Measurements from ENCODE around the gene NDUFB8.

The NDUFB8 gene

DNA sequence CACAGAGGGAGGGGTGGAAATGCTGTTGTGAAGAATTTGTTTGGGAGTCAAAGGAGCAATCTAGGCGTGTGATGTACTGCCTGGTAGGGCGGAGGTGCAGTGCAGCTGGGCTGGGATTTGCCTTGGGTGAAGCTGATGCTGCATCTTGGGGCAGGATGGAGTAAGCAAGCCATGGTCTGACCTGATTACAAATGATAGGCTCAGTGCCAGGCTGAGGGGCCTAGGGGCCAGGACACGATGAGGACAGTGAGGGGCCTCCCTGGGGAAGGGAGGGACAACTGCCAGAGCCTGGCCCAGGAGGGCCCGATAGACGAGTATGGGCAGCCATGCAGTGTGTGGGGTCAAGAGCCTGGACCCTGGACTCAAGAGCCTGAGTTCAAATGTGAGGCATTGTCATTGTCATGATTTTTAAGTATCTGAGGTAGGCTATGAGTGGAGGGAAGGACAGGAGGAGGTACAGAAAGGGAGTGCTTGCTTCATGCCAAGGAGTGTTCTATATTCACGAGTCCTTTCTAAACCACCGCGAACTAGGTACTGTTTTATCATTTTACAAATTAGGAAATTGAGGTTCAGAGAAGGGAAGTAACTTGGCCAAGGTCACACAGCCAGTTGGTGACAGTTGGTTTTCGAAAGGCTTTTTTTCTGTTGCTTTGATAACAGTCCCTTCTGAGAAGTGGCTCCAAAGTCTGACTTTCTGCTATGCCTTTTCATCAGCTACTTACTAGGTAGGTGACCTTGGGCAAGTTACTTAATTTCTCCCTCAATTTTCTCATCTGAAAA lies 35.7 kb upstream of the NDUFB8 start:
- H3K27ac ChIP-seq (ENCODE audit: extremely low read depth, low read depth, low read length): no peak overlapping the region
- H3K4me1 ChIP-seq (ENCODE audit: control insufficient read depth, insufficient read depth, low read length): no peaks in the 10 kb centered on the region
- H3K9me3 ChIP-seq (ENCODE audit: control insufficient read depth, insufficient read depth, low read depth, low read length): no peaks in the 10 kb centered on the region
- POLR2A ChIA-PET: no interaction called here
- TF ChIP-seq ZNF121 (tag by site-specific recombination; IDR thresholded peaks at IDR 0.05) (no peak), ZNF148 (tag by site-specific recombination; IDR thresholded peaks at IDR 0.05; ENCODE audit: borderline replicate concordance) (no peak), ZNF394 (tag by site-specific recombination; IDR thresholded peaks at IDR 0.05; ENCODE audit: borderline replicate concordance) (no peak), ZNF571 (tag by site-specific recombination; IDR thresholded peaks at IDR 0.05) (no peak), ZNF843 (tag by site-specific recombination; IDR thresholded peaks at IDR 0.05) (no peak), ZBTB20 (tag by site-specific recombination; IDR thresholded peaks at IDR 0.05) (no peak), ZNF248 (tag by site-specific recombination; IDR thresholded peaks at IDR 0.05) (no peak)
- TF ChIP-seq, protein P1, sequence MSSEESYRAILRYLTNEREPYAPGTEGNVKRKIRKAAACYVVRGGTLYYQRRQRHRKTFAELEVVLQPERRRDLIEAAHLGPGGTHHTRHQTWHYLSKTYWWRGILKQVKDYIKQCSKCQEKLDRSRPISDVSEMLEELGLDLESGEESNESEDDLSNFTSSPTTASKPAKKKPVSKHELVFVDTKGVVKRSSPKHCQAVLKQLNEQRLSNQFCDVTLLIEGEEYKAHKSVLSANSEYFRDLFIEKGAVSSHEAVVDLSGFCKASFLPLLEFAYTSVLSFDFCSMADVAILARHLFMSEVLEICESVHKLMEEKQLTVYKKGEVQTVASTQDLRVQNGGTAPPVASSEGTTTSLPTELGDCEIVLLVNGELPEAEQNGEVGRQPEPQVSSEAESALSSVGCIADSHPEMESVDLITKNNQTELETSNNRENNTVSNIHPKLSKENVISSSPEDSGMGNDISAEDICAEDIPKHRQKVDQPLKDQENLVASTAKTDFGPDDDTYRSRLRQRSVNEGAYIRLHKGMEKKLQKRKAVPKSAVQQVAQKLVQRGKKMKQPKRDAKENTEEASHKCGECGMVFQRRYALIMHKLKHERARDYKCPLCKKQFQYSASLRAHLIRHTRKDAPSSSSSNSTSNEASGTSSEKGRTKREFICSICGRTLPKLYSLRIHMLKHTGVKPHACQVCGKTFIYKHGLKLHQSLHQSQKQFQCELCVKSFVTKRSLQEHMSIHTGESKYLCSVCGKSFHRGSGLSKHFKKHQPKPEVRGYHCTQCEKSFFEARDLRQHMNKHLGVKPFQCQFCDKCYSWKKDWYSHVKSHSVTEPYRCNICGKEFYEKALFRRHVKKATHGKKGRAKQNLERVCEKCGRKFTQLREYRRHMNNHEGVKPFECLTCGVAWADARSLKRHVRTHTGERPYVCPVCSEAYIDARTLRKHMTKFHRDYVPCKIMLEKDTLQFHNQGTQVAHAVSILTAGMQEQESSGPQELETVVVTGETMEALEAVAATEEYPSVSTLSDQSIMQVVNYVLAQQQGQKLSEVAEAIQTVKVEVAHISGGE (tag by site-specific recombination; conservative IDR thresholded peaks at IDR 0.05; ENCODE audit: low read depth): no peak
- TF ChIP-seq, protein P2, sequence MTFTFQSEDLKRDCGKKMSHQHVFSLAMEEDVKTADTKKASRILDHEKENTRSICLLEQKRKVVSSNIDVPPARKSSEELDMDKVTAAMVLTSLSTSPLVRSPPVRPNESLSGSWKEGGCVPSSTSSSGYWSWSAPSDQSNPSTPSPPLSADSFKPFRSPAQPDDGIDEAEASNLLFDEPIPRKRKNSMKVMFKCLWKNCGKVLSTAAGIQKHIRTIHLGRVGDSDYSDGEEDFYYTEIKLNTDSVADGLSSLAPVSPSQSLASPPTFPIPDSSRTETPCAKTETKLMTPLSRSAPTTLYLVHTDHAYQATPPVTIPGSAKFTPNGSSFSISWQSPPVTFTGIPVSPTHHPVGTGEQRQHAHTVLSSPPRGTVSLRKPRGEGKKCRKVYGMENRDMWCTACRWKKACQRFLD (tag by site-specific recombination; IDR thresholded peaks at IDR 0.05): no peak
- CTCF ChIA-PET: interaction anchor here (0.8 to 5.8 kb wide), 7 partner anchors 11 to 313 kb away, joined by 3 to 197 read pairs (median 8); partner anchors contain the start of gene PAX2
- H3K4me3 ChIP-seq (ENCODE audit: low read depth, low read length): no peak overlapping the region
- peaks cover 0 to 1% of the 10 kb centered on the region in 2 experiments; a peak in 1 of 3 replicates for H3K36me3 ChIP-seq (ENCODE audit: control insufficient read depth in 2 of 2, insufficient read depth in 1 of 2, low read length in 2 of 2)

GRCh38 chr10:100562008-100562672 lies 32.5 kb upstream of the NDUFB8 start:
- H3K9me3 ChIP-seq (ENCODE audit: control insufficient read depth, insufficient read depth, low read depth, low read length): no peaks in the 10 kb centered on the region
- CTCF ChIA-PET: interaction anchor here (0.5 to 5.8 kb wide), 31 partner anchors 10 to 452 kb away, joined by 3 to 197 read pairs (median 4); partner anchors contain the start of genes HIF1AN, PAX2 and SLF2
- H3K4me1 ChIP-seq (ENCODE audit: control insufficient read depth, insufficient read depth, low read length): no peaks in the 10 kb centered on the region
- POLR2A ChIA-PET: interaction anchor here (1.0 to 1.3 kb wide), 4 partner anchors 179 to 350 kb away, joined by 3 to 5 read pairs (median 3); no protein-coding TSS in a partner anchor
- no peak overlapping the region for H3K27ac ChIP-seq (ENCODE audit: extremely low read depth, low read depth, low read length)
- no peak overlapping the region for H3K4me3 ChIP-seq (ENCODE audit: low read depth, low read length)
- peaks cover 0 to 16% of the 10 kb centered on the region in 2 experiments; a peak in 1 of 3 replicates for H3K36me3 ChIP-seq (ENCODE audit: control insufficient read depth in 2 of 2, insufficient read depth in 1 of 2, low read length in 2 of 2)
- TF ChIP-seq, protein P3, sequence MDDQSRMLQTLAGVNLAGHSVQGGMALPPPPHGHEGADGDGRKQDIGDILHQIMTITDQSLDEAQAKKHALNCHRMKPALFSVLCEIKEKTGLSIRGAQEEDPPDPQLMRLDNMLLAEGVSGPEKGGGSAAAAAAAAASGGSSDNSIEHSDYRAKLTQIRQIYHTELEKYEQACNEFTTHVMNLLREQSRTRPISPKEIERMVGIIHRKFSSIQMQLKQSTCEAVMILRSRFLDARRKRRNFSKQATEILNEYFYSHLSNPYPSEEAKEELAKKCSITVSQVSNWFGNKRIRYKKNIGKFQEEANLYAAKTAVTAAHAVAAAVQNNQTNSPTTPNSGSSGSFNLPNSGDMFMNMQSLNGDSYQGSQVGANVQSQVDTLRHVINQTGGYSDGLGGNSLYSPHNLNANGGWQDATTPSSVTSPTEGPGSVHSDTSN (CRISPR knock-in tag; IDR thresholded peaks at IDR 0.05): no peak
- TF ChIP-seq ZNF768 (tag by site-specific recombination; IDR thresholded peaks at IDR 0.05) (no peak), ZNF138 (tag by site-specific recombination; IDR thresholded peaks at IDR 0.05; ENCODE audit: borderline replicate concordance) (no peak), ZNF223 (tag by site-specific recombination; IDR thresholded peaks at IDR 0.05) (no peak), ZNF747 (tag by site-specific recombination; IDR thresholded peaks at IDR 0.05) (no peak), YY2 (tag by site-specific recombination; IDR thresholded peaks at IDR 0.05) (peak; percentile 95), KLF7 (tag by site-specific recombination; IDR thresholded peaks at IDR 0.05; ENCODE audit: borderline replicate concordance) (no peak), ZNF664 (tag by site-specific recombination; IDR thresholded peaks at IDR 0.05) (no peak), KLF10 (tag by site-specific recombination; IDR thresholded peaks at IDR 0.05) (no peak), ZNF830 (tag by site-specific recombination; IDR thresholded peaks at IDR 0.05; ENCODE audit: low read depth) (no peak), ZNF629 (tag by site-specific recombination; IDR thresholded peaks at IDR 0.05) (no peak), ZNF843 (tag by site-specific recombination; IDR thresholded peaks at IDR 0.05) (0 out of 2 replicates have a peak, but pooled peaks have one; percentile 57), ZNF221 (tag by site-specific recombination; IDR thresholded peaks at IDR 0.05; ENCODE audit: borderline replicate concordance) (no peak)
